Panc1 (cell line): Measurements from ENCODE around the gene FRMD4A. TPM values are rescaled to one million over a fixed set of nuclear protein-coding genes. Genes with fewer than 3 reads are reported as not detected.

Experiments used
- ATAC-seq: fragments of 200-7000 bp; cut with Tn5 transposase; 2 replicates; pipeline ENCODE4 v1.9.1; 2020; ENCODE audit warnings: mild to moderate bottlenecking, moderate library complexity
- BruUV-seq: library from RNA; stranded (reverse); fragments of 400-500 nt; replicated peaks from 2 replicates; lab custom pipeline; 2021; lab: Mats Ljungman, UMichigan
- CTCF ChIA-PET: fragments of 300-600 bp; sonication (Branson Sonifier 250); formaldehyde crosslinking; loops from one replicate; lab custom pipeline; 2022; ENCODE audit warnings: antibody characterized with exemption; lab: Charles Lee
- POLR2A ChIA-PET: fragments of 300-600 bp; sonication (Branson Sonifier 250); formaldehyde crosslinking; loops from one replicate; lab custom pipeline; 2022; ENCODE audit warnings: antibody characterized with exemption; lab: Charles Lee
- DNase-seq: peaks from one replicate; pipeline ENCODE4 v3.0.0-alpha.2; 2010; ENCODE audit warnings: low read depth, low spot score
- H3K27ac ChIP-seq: 2 replicates; pipeline ENCODE4 v1.5.1; 2011; ENCODE audit warnings: mild to moderate bottlenecking, low read length, inconsistent platforms
- H3K27me3 ChIP-seq: fragments of 200-500 bp; sonication (Bioruptor generic); 2 replicates; pipeline ENCODE4 v1.6.0; 2014; ENCODE audit warnings: low read length, inconsistent platforms; ENCODE audit not compliant: control insufficient read depth, insufficient read depth
- H3K36me3 ChIP-seq: fragments of 200-500 bp; sonication (Bioruptor generic); 2 replicates; pipeline ENCODE4 v1.5.1; 2014; ENCODE audit warnings: inconsistent platforms, mild to moderate bottlenecking, low read length, moderate library complexity; ENCODE audit not compliant: control insufficient read depth, insufficient read depth
- H3K4me1 ChIP-seq: 2 replicates; pipeline ENCODE4 v1.5.1; 2011; ENCODE audit warnings: inconsistent platforms, mild to moderate bottlenecking, low read length, moderate library complexity; ENCODE audit not compliant: control insufficient read depth, insufficient read depth
- H3K4me3 ChIP-seq, 2 experiments: 2 replicates each; pipeline ENCODE4 v1.5.1; 2011 to 2012; ENCODE audit warnings: low read depth in 2 of 2, low read length in 2 of 2, mild to moderate bottlenecking in 2 of 2, inconsistent platforms in 1 of 2, moderate library complexity in 1 of 2
- H3K9me3 ChIP-seq: fragments of 200-500 bp; sonication (Bioruptor generic); 2 replicates; pipeline ENCODE4 v1.5.1; 2014; ENCODE audit warnings: low read depth, mild to moderate bottlenecking, inconsistent platforms, low read length, moderate library complexity; ENCODE audit not compliant: control insufficient read depth, insufficient read depth
- CTCF ChIP-seq: fragments of 450-650 bp; IDR thresholded peaks from 2 replicates; pipeline ENCODE4 v1.5.1; 2017; ENCODE audit warnings: mild to moderate bottlenecking
- POLR2AphosphoS5 ChIP-seq: IDR thresholded peaks from 2 replicates; pipeline ENCODE4 v1.6.1; 2012; ENCODE audit warnings: mild to moderate bottlenecking, low read depth, low read length, moderate library complexity
- REST ChIP-seq, 2 experiments: IDR thresholded peaks; 2 replicates each; pipeline ENCODE4 v1.6.1; 2011 to 2012; ENCODE audit warnings: low read depth in 2 of 2, control low read depth in 1 of 2, low read length in 1 of 2, mild to moderate bottlenecking in 1 of 2, moderate library complexity in 1 of 2; ENCODE audit not compliant: insufficient read depth in 1 of 2
- SIN3A ChIP-seq: IDR thresholded peaks from 2 replicates; pipeline ENCODE4 v1.6.1; 2012; ENCODE audit warnings: low read depth, mild to moderate bottlenecking, low read length, moderate library complexity, borderline replicate concordance; ENCODE audit not compliant: insufficient read depth
- TCF7L2 ChIP-seq: IDR thresholded peaks from 2 replicates; pipeline ENCODE4 v1.6.1; 2011; ENCODE audit warnings: mild to moderate bottlenecking, low read depth, low read length, inconsistent platforms
- in situ Hi-C: cut with HindIII; loops from 2 replicates; pipeline ENCODE4 v1.10.0; 2016; ENCODE audit warnings: low sequenced_read_pairs, low pct_unique_long_range_greater_than_20kb
- intact Hi-C: fragments of 100-400 bp; cut with micrococcal nuclease; formaldehyde crosslinking; loops from one replicate; pipeline ENCODE4 v1.10.0; 2022; ENCODE audit not compliant: unreplicated experiment
- total RNA-seq: library from RNA; stranded (reverse); gene quantifications from one replicate; pipeline ENCODE4 v1.2.1, GENCODE V29; 2021; ENCODE audit not compliant: unreplicated experiment

FRMD4A gene
- total RNA-seq, 1 experiment from 2014 or later, result 7.1 TPM

GRCh38 chr10:14001298-14002040 is 329.3 kb downstream of the FRMD4A start:
- Histone ChIP-seq H3K36me3 (no peaks in the 10 kb centered on the region), H3K4me3 (no peak overlapping the region), H3K27me3 (no peaks in the 10 kb centered on the region), H3K4me1 (no peaks in the 10 kb centered on the region), H3K27ac (no peak overlapping the region), H3K9me3 (no peaks in the 10 kb centered on the region)
- POLR2A ChIA-PET, result no interaction called here
- CTCF ChIA-PET, result no interaction called here
- DNase-seq (no peak), ATAC-seq (no peak)
- intact Hi-C loops (no loop called here), in situ Hi-C loops (no loop called here)
- BruUV-seq, result no TSS peak
- TF ChIP-seq CTCF (no peak), TCF7L2 (no peak), POLR2AphosphoS5 (no peak), SIN3A (no peak), REST (IDR thresholded peaks at IDR 0.05; ENCODE audit: insufficient read depth in 1 of 2, low read depth in 2 of 2, low read length in 1 of 2) (no peak)

- no TSS peak for BruUV-seq
- Histone ChIP-seq H3K4me3 (no peak overlapping the region), H3K36me3 (no peaks in the 10 kb centered on the region), H3K9me3 (no peaks in the 10 kb centered on the region), H3K27ac (no peak overlapping the region), H3K4me1 (no peaks in the 10 kb centered on the region), H3K27me3 (no peaks in the 10 kb centered on the region)
- in situ Hi-C loops (no loop called here), intact Hi-C loops (no loop called here)
- CTCF ChIA-PET, result no interaction called here
- POLR2A ChIA-PET, result no interaction called here
- no peak for ATAC-seq
- DNase-seq, result no peak
- TF ChIP-seq POLR2AphosphoS5, result no peak
- TF ChIP-seq CTCF, result no peak
These were observed 332.4 kb downstream of the FRMD4A start for GRCh38 chr10:13998163-13998835.
